ENCODE data around the gene C20orf173.
"Not testable (repeated sequence)": the region's sequence is repeated elsewhere in the genome, so short reads cannot be mapped to it uniquely, and the experiment has no call there.

Gene C20orf173

GRCh38 chr20:35529552-35529951, at the start of gene C20orf173:
C20orf173 (minus strand) TSS chr20:35529652; CDS start chr20:35529373, 279 bp downstream.
- no peak for DNase-seq

- DNase-seq = no peak
Observed at GRCh38 chr20:35579196-35579595, 49.7 kb upstream of the C20orf173 start.

- DNase-seq = no peak
Observed at GRCh38 chr20:35578469-35578868, 49.0 kb upstream of the C20orf173 start.

GRCh38 chr20:35576816-35577215, 47.4 kb upstream of the C20orf173 start:
- DNase-seq = no peak

- DNase-seq = no peak
Observed at GRCh38 chr20:35575958-35576357, 46.5 kb upstream of the C20orf173 start.

- no peak for DNase-seq
Observed at GRCh38 chr20:35572838-35573237, 43.4 kb upstream of the C20orf173 start.

GRCh38 chr20:35571555-35571954, 42.1 kb upstream of the C20orf173 start:
- DNase-seq = no peak

- DNase-seq = no peak
Observed at GRCh38 chr20:35568645-35569044, 39.2 kb upstream of the C20orf173 start.

GRCh38 chr20:35564905-35565304, 35.5 kb upstream of the C20orf173 start:
- no peak for DNase-seq

GRCh38 chr20:35563834-35564233, 34.4 kb upstream of the C20orf173 start:
- no peak for DNase-seq

- DNase-seq = no peak
Observed at GRCh38 chr20:35562541-35563110, 33.2 kb upstream of the C20orf173 start.

- DNase-seq = no peak
Observed at GRCh38 chr20:35561671-35562070, 32.2 kb upstream of the C20orf173 start.

GRCh38 chr20:35561268-35561667, 31.8 kb upstream of the C20orf173 start:
- DNase-seq = no peak

- DNase-seq = no peak
Observed at GRCh38 chr20:35560541-35560940, 31.1 kb upstream of the C20orf173 start.

- DNase-seq = no peak
Observed at GRCh38 chr20:35560105-35560511, 30.7 kb upstream of the C20orf173 start.

- DNase-seq = no peak
Observed at GRCh38 chr20:35559042-35559693, 29.7 kb upstream of the C20orf173 start.

GRCh38 chr20:35558451-35558850, 29.0 kb upstream of the C20orf173 start:
- DNase-seq = no peak

GRCh38 chr20:35556871-35557270, 27.4 kb upstream of the C20orf173 start:
- DNase-seq = no peak

GRCh38 chr20:35555951-35556645, 26.6 kb upstream of the C20orf173 start:
- no peak for DNase-seq

GRCh38 chr20:35555461-35555860, 26.0 kb upstream of the C20orf173 start:
- not testable (repeated sequence) for DNase-seq

- DNase-seq = no peak
Observed at GRCh38 chr20:35552914-35553313, 23.5 kb upstream of the C20orf173 start.

GRCh38 chr20:35551503-35551902, 22.1 kb upstream of the C20orf173 start:
- DNase-seq = no peak

- DNase-seq = no peak
Observed at GRCh38 chr20:35547329-35547728, 17.9 kb upstream of the C20orf173 start.

GRCh38 chr20:35546127-35546526, 16.7 kb upstream of the C20orf173 start:
- DNase-seq = no peak

All from stimulated activated CD4-positive, alpha-beta T cell treated with anti-CD3 and anti-CD28 coated beads, Interleukin-4, amount 100 ng/mL, for 24 hours (primary cell).